Epithelial cell of esophagus (primary cell): ENCODE data around the gene LYZL6.

Source experiments
- DNase-seq: peaks from one replicate; pipeline ENCODE4 v3.0.0; 2010; ENCODE audit warnings: low read depth
- H3K4me3 ChIP-seq: 2 replicates; pipeline ENCODE4 v1.5.1; 2011; ENCODE audit warnings: mild to moderate bottlenecking, low read length, control low read depth
- TF ChIP-seq, protein P1 (sequence below): IDR thresholded peaks from 2 replicates; pipeline ENCODE4 v1.5.1; 2011; ENCODE audit warnings: low read depth, mild to moderate bottlenecking, low read length, control low read depth, inconsistent platforms; ENCODE audit not compliant: insufficient read depth; ENCODE audit errors: missing control alignments

LYZL6 gene, protein sequence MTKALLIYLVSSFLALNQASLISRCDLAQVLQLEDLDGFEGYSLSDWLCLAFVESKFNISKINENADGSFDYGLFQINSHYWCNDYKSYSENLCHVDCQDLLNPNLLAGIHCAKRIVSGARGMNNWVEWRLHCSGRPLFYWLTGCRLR

DNA sequence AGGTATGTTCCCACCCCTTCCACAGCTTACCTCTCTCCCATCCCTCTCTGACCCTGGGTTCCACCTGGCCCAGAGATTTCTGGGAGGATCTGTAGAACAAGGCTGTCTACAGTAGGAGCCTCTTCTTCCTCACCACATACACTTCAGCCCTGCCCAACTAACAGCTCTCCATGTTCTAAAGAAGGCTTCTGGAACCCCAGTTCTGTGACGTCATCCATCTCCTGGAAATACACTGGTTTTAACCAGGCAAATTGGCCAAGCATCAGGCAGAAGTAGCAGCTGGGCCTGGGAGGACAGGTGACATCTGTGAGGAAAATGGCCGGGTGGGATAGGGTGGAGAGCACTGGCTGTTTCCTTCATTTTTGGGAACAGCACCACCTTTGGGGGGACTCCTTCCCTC, at the start of gene LYZL6:
Gene LYZL6 (minus strand): TSS at position 177 of the 400 bp plus-strand sequence. CDS start 4,357 bp downstream, outside the sequence.
- TF ChIP-seq, protein P1, sequence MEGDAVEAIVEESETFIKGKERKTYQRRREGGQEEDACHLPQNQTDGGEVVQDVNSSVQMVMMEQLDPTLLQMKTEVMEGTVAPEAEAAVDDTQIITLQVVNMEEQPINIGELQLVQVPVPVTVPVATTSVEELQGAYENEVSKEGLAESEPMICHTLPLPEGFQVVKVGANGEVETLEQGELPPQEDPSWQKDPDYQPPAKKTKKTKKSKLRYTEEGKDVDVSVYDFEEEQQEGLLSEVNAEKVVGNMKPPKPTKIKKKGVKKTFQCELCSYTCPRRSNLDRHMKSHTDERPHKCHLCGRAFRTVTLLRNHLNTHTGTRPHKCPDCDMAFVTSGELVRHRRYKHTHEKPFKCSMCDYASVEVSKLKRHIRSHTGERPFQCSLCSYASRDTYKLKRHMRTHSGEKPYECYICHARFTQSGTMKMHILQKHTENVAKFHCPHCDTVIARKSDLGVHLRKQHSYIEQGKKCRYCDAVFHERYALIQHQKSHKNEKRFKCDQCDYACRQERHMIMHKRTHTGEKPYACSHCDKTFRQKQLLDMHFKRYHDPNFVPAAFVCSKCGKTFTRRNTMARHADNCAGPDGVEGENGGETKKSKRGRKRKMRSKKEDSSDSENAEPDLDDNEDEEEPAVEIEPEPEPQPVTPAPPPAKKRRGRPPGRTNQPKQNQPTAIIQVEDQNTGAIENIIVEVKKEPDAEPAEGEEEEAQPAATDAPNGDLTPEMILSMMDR: no peak
- no peak within 1 kb of the TSS for H3K4me3 ChIP-seq
- no peak for DNase-seq

DNA sequence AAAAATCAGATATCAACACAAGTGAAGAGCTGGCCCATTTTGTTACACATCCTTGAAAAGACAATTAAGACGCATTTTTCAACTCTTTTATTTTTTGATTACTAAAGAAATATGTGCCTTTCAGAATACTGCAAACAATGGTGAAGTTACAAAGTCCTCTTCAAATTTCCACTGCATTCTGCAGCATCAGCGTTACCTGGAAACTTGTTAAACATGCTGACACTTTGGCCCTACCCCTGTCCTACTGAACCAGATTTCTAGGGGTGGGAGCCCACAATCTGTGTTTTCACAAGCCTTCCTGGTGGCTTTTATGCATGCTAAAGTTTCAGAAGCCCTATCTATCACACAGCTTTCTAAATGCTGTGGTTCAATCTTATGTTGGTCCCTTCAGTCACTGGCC, 47.6 kb upstream of the LYZL6 start:
- TF ChIP-seq, protein P1: no peak

DNA sequence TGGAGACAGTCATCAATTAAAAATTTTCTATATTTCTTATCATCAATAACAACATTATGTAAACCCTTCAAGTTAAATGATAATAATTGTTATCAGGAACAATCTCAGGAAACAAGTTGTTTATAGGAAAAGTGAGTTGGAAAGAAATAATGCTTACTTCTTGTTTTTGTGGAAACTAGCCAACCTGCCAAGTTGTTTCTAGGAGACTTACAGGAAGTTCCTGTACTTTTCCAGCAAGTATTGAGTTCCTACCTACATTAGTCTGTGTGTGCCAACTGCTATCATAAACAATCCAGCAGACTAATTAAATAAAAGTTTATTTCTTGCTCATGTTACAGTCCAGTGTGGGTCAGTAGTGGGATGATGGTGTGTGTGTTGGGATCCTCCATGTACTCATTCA, 44.7 kb upstream of the LYZL6 start:
- no peak for DNase-seq
- no peak overlapping the region for H3K4me3 ChIP-seq
- TF ChIP-seq, protein P1: no peak

More for the DNA sequence above, 47.6 kb upstream of the LYZL6 start:
- no peak for DNase-seq
- H3K4me3 ChIP-seq: no peak overlapping the region

DNA sequence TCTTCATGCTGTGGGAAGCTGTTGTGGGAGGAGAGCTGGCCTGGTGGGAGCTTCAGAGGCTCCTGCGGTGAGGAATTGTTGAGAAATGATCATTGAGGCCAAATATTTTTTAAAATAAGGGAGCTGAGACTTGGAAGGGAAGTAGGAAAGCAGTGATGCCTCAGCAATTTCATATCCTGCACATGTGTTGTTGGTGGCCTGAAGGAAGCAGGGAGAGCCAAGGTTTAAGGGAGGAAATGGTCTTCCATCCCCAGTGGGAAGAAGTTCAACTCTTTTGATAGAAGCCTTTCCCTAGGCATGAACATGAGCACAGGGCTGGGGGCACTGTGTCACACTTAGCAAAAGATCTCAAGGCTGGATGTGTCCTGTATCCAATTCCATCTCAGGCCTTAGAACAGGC, 43.1 kb upstream of the LYZL6 start, which contains the start of gene CCL14:
Gene CCL14 (minus strand): TSS at position 87 of the 400 bp plus-strand sequence. CDS start 80 bp downstream, at position 7.
- DNase-seq: no peak
- TF ChIP-seq, protein P1: no peak
- no peak within 1 kb of the TSS for H3K4me3 ChIP-seq

DNA sequence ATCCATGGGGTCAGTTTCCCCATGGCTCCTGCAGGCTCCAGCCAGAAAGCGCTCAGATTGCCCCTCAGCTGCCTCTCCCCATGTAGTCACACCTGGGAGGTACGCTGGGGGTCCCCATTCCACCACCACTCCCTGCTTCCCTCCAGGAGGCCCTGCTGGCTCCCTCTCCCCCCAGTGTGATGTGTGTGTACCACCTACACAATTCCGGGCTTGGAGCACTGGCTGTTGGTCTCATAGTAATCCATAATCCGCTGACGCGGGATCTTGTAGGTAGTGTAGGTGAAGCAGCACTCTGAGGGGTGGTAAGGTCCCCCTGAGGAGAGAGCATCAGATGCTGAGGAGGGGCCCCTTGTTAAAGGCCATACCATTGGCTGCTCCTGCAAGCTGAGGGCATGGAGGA, 40.6 kb upstream of the LYZL6 start:
- no peak for DNase-seq
- TF ChIP-seq, protein P1: no peak
- H3K4me3 ChIP-seq: no peak overlapping the region

DNA sequence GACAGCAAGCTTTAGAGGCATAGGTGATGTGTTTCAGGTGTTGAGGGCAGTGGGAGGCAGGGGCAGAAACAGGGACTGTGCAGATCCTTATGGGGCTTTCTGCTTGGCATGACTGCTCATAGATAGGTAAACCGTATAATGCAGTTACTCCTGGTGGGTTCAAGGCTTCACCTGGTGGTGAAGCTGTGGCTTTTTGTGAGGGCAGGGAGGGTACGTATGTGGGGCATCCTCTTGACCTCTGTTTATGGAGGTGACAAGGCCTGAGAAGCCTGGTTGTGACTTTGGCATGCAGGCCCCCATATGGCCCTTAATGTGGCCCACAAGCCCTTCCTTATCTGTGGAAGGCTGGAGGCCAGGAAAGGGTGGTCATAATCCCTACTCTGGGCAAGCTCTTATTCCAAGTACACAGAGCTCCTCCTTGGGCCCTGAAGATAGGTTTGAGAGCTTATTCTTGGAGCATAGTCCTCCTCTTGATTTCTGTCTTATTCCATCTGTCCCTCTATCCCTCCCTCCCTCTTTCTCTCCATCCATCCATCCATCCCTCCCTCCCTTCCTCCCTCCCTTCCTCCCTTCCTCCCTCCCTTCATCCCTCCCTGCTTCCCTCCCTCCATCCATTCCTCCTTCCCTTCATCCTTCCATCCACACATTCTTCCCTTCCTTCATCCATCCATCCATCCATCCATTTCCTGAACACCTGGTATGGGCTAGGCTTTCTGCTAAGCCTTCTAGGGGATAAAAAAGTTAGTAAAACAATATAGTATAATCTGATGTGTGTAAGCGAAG, 39.1 kb upstream of the LYZL6 start:
- TF ChIP-seq, protein P1: no peak
- no peak overlapping the region for H3K4me3 ChIP-seq
- DNase-seq: no peak
